HCT116 (cell line): ENCODE data around the gene CDK4. TPM values are rescaled to one million over a fixed set of nuclear protein-coding genes. Genes with fewer than 3 reads are reported as not detected.
A peak's percentile ranks its signal among the peaks of the same experiment; 100 is the strongest.

ENCODE experiments used
- ATAC-seq: fragments of 200-7000 bp; cut with Tn5 transposase; 2 replicates; pipeline ENCODE4 v1.9.1; 2020; ENCODE audit warnings: mild to moderate bottlenecking, moderate library complexity
- BruUV-seq: library from RNA; stranded (reverse); fragments of 400-500 nt; replicated peaks from 2 replicates; lab custom pipeline; 2021; lab: Mats Ljungman, UMichigan
- CTCF ChIA-PET: fragments of 300-600 bp; sonication (Branson Sonifier 250); formaldehyde crosslinking; loops from one replicate; lab custom pipeline; 2021; ENCODE audit warnings: antibody characterized with exemption; lab: Charles Lee
- POLR2A ChIA-PET: fragments of 300-600, 350-600 bp; sonication (Branson Sonifier 250); formaldehyde crosslinking; loops from one replicate; lab custom pipeline; 2021; ENCODE audit warnings: antibody characterized with exemption; lab: Charles Lee
- RAD21 ChIA-PET, 2 experiments: fragments of 300-600 bp; sonication (Branson Sonifier 250); formaldehyde crosslinking; loops; one replicate each; lab custom pipeline; 2023; ENCODE audit warnings: low total read pairs in 2 of 2; ENCODE audit not compliant: uncharacterized antibody in 2 of 2, unreplicated experiment in 2 of 2, low non-redundant PET in 1 of 2; lab: Charles Lee
- DNase-seq: peaks from one replicate; pipeline ENCODE4 v3.0.0-alpha.2; 2010; ENCODE audit warnings: low read depth, low spot score
- H2AFZ ChIP-seq: fragments of 200-600 bp; shearing (Covaris generic), sonication (generic); 2 replicates; pipeline ENCODE4 v1.6.1; 2017; ENCODE audit warnings: low read depth, mixed run types, mixed read lengths, antibody characterized with exemption, low read length; ENCODE audit not compliant: poor library complexity, severe bottlenecking
- H3K27ac ChIP-seq: 2 replicates; pipeline ENCODE4 v1.5.1; 2012; ENCODE audit warnings: low read depth, low read length
- H3K27me3 ChIP-seq: fragments of 200-600 bp; sonication (generic); 2 replicates; pipeline ENCODE4 v1.6.1; 2016; ENCODE audit warnings: mixed run types, low read length, mixed read lengths; ENCODE audit not compliant: insufficient read depth
- H3K36me3 ChIP-seq, 2 experiments: fragments of 200-500 bp in 1 of 2; fragments of 200-600 bp in 1 of 2; sonication (Bioruptor generic) in 1 of 2; sonication (generic) in 1 of 2; 2 replicates each; pipeline versions ENCODE4 v1.5.1 to v1.6.1; 2014 to 2016; ENCODE audit warnings: low read length in 2 of 2, inconsistent platforms in 1 of 2, mixed read lengths in 1 of 2, mixed run types in 1 of 2; ENCODE audit not compliant: insufficient read depth in 2 of 2, control insufficient read depth in 1 of 2
- H3K4me1 ChIP-seq, 2 experiments: fragments of 200-600 bp in 1 of 2; sonication (generic) in 1 of 2; 2 replicates each; pipeline versions ENCODE4 v1.5.1 to v1.6.1; 2012 to 2017; ENCODE audit warnings: low read length in 2 of 2, inconsistent platforms in 1 of 2, mild to moderate bottlenecking in 1 of 2, mixed read lengths in 1 of 2, mixed run types in 1 of 2, moderate library complexity in 1 of 2; ENCODE audit not compliant: insufficient read depth in 2 of 2, control insufficient read depth in 1 of 2
- H3K4me2 ChIP-seq: fragments of 200-600 bp; sonication (generic); 2 replicates; pipeline ENCODE4 v1.6.1; 2017; ENCODE audit warnings: mixed run types, low read length, mixed read lengths
- H3K4me3 ChIP-seq, 2 experiments: fragments of 200-600 bp in 1 of 2; sonication (generic) in 1 of 2; replicated peaks in 1 of 2; 2 replicates each; pipeline ENCODE4 v1.5.1; 2011 to 2016; ENCODE audit warnings: low read length in 2 of 2, control low read depth in 1 of 2, low read depth in 1 of 2, mild to moderate bottlenecking in 1 of 2, mixed read lengths in 1 of 2, mixed run types in 1 of 2
- H3K79me2 ChIP-seq: fragments of 200-600 bp; sonication (generic); 2 replicates; pipeline ENCODE4 v1.6.1; 2017; ENCODE audit warnings: mild to moderate bottlenecking, mixed run types, low read length, moderate library complexity, mixed read lengths; ENCODE audit not compliant: insufficient read depth
- H3K9ac ChIP-seq: fragments of 200-600 bp; sonication (generic); 2 replicates; pipeline ENCODE4 v1.6.1; 2016; ENCODE audit warnings: low read length, mixed read lengths
- H3K9me2 ChIP-seq: fragments of 200-600 bp; sonication (generic), shearing (Covaris generic); 2 replicates; pipeline ENCODE4 v1.6.1; 2017; ENCODE audit warnings: mixed run types, mild to moderate bottlenecking, moderate library complexity; ENCODE audit not compliant: insufficient read depth
- H3K9me3 ChIP-seq, 2 experiments: fragments of 200-500 bp in 1 of 2; fragments of 200-600 bp in 1 of 2; sonication (Bioruptor generic) in 1 of 2; sonication (generic) in 1 of 2; 2 replicates each; pipeline ENCODE4 v1.6.1; 2014 to 2017; ENCODE audit warnings: low read length in 2 of 2, mixed read lengths in 2 of 2, inconsistent platforms in 1 of 2, low read depth in 1 of 2, mild to moderate bottlenecking in 1 of 2, mixed run types in 1 of 2, moderate library complexity in 1 of 2; ENCODE audit not compliant: control insufficient read depth in 1 of 2, insufficient read depth in 1 of 2
- H4K20me1 ChIP-seq: fragments of 200-600 bp; sonication (generic), shearing (Covaris generic); 2 replicates; pipeline ENCODE4 v1.6.1; 2017; ENCODE audit warnings: mixed run types, mild to moderate bottlenecking, moderate library complexity; ENCODE audit not compliant: insufficient read depth
- CBX3 ChIP-seq: IDR thresholded peaks from 2 replicates; pipeline ENCODE4 v1.6.1; 2012; ENCODE audit warnings: low read depth
- CEBPB ChIP-seq: IDR thresholded peaks from 2 replicates; pipeline ENCODE4 v1.6.1; 2012; ENCODE audit warnings: low read depth
- ELF1 ChIP-seq: IDR thresholded peaks from 2 replicates; pipeline ENCODE4 v1.6.1; 2012; ENCODE audit warnings: low read depth, borderline replicate concordance
- EZH2phosphoT487 ChIP-seq: fragments of 200-600 bp; IDR thresholded peaks from 2 replicates; pipeline ENCODE4 v1.6.1; 2018; ENCODE audit warnings: antibody characterized with exemption, borderline replicate concordance
- FOSL1 ChIP-seq: IDR thresholded peaks from 2 replicates; pipeline ENCODE4 v1.6.1; 2012; ENCODE audit warnings: low read depth
- JUND ChIP-seq: IDR thresholded peaks from 2 replicates; pipeline ENCODE4 v1.6.1; 2012
- POLR2A ChIP-seq: IDR thresholded peaks from 2 replicates; pipeline ENCODE4 v1.7.0; 2011; ENCODE audit warnings: borderline replicate concordance; ENCODE audit not compliant: insufficient read depth, insufficient read length; ENCODE audit errors: extremely low read depth
- POLR2AphosphoS5 ChIP-seq: IDR thresholded peaks from 2 replicates; pipeline ENCODE4 v1.6.1; 2011; ENCODE audit warnings: mild to moderate bottlenecking, low read depth, low read length, moderate library complexity
- RAD21 ChIP-seq: IDR thresholded peaks from 2 replicates; pipeline ENCODE4 v1.6.1; 2012; ENCODE audit warnings: low read depth, mild to moderate bottlenecking
- TCF7L2 ChIP-seq: IDR thresholded peaks from 2 replicates; pipeline ENCODE4 v1.7.0; 2011; ENCODE audit warnings: borderline replicate concordance, inconsistent platforms; ENCODE audit not compliant: insufficient read depth, insufficient read length; ENCODE audit errors: extremely low read depth
- YY1 ChIP-seq: IDR thresholded peaks from 2 replicates; pipeline ENCODE4 v1.6.1; 2011; ENCODE audit warnings: low read length, low read depth, moderate library complexity, mild to moderate bottlenecking; ENCODE audit not compliant: insufficient replicate concordance; ENCODE audit errors: extremely low read depth
- ZNF274 ChIP-seq: fragments of 200-500 bp; sonication (Bioruptor generic); IDR thresholded peaks from 2 replicates; pipeline ENCODE4 v1.6.1; 2014; ENCODE audit warnings: mild to moderate bottlenecking, low read depth, low read length, inconsistent platforms
- intact Hi-C: fragments of 100-400 bp; cut with micrococcal nuclease; formaldehyde crosslinking; loops from 2 replicates; pipeline ENCODE4 v1.10.0; 2022
- total RNA-seq: library from RNA; stranded (reverse); gene quantifications from one replicate; pipeline ENCODE4 v1.2.1, GENCODE V29; 2021; ENCODE audit not compliant: unreplicated experiment
- TF ChIP-seq, protein P1 (sequence below): IDR thresholded peaks from 2 replicates; pipeline ENCODE4 v1.6.1; 2012; ENCODE audit warnings: low read depth
- TF ChIP-seq, protein P2 (sequence below), 3 experiments: fragments of 200-600 bp in 1 of 3; sonication (generic) in 1 of 3; IDR thresholded peaks in 2 of 3; conservative IDR thresholded peaks in 1 of 3; 2 replicates each; pipeline ENCODE4 v1.5.1; 2012 to 2017; ENCODE audit warnings: low read depth in 2 of 3, low read length in 2 of 3, antibody characterized with exemption in 1 of 3, borderline replicate concordance in 1 of 3, control low read depth in 1 of 3, mild to moderate bottlenecking in 1 of 3, mixed read lengths in 1 of 3, mixed run types in 1 of 3, moderate library complexity in 1 of 3; ENCODE audit not compliant: insufficient read depth in 1 of 3
- TF ChIP-seq, protein P3 (sequence below): IDR thresholded peaks from 2 replicates; pipeline ENCODE4 v1.6.1; 2012
- TF ChIP-seq, protein P4 (sequence below): IDR thresholded peaks from 2 replicates; pipeline ENCODE4 v1.6.1; 2012

Gene CDK4
- total RNA-seq, 1 experiment from 2014 or later: 206 TPM

DNA sequence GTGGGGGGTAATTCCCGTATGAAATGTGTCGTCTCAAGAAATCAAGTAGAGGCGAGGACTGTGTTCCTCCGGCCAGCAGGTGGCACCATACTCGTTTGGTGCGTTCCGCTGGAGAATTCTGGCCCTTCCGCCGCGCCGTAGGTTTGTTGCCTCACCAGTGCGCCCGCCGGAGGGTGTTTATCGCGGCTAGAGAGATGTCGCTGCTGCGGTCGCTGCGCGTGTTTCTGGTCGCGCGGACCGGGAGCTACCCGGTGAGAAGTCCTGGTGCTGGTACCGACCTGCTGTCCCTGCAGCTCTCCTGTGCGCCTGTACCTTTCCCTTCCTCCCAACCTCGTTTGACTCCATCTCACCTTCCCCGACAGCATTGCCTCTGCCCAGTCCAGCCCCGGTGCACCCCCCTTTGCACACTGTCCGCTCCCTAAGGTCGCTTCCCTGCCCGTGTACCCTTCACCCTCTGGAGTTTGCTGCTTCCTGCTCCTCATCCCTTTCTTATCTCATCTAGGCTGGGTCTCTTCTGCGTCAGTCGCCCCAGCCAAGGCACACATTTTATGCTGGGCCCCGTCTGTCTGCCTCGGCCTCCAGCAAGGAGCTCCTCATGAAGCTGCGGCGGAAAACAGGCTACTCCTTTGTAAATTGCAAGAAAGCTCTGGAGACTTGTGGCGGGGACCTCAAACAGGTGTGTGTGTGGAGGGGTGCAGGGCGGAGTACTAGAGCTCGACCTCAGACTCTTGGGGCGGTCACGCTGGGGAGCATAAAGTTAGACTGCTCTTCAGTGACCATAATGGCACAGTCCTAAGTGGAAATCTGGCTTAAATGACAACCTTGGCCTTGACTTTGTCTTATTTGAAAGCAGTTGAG lies 30.7 kb upstream of the CDK4 start, which contains the start of gene TSFM (continued):
- TF ChIP-seq RAD21: peak; percentile 47
- TF ChIP-seq CEBPB: peak; percentile 88
- TF ChIP-seq ZNF274: no peak
- TF ChIP-seq JUND: no peak; the same call in 1 of the 2 replicates
- TF ChIP-seq POLR2A: peak; percentile 79
- TF ChIP-seq TCF7L2: peak; percentile 51
- TF ChIP-seq, all 23 proteins: peak for 14

DNA sequence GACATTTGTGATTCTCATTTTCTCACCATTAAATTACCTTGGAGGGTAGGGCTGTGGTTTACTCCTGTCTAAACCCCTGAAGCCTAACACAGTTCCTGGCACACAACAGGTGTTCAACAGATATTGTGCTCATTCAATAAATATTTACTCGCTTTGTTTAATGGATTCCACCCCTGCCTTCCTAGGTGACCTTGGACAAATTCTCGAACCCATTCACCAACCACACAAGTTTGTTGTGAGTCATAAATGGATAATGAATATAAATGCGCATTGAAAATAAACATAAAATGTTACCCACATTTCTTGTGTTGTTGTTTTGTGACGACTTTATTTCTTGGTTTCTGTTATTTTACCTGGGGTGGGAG lies 30.1 kb upstream of the CDK4 start:
- RAD21 ChIA-PET: no interaction called here
- POLR2A ChIA-PET: interaction anchor here (1.7 kb wide), 1 partner anchor 15 kb away, joined by 5 read pairs; the partner anchor contains the start of gene CYP27B1

More for the DNA sequence above, 30.1 kb upstream of the CDK4 start:
- peaks cover 44% of the 10 kb centered on the region for H3K79me2 ChIP-seq
- intact Hi-C loops: loop anchor here (1.0 kb wide), 1 partner anchor 10 kb away; the partner anchor contains the start of genes EEF1AKMT3 and METTL1
- H3K27ac ChIP-seq: no peak overlapping the region
- H3K9me2 ChIP-seq: no peaks in the 10 kb centered on the region
- H4K20me1 ChIP-seq: no peaks in the 10 kb centered on the region
- peaks cover 13 to 19% of the 10 kb centered on the region in 2 experiments; a peak in 3 of 4 replicates for H3K36me3 ChIP-seq
- BruUV-seq: no TSS peak
- H3K9ac ChIP-seq: peak overlapping the region; percentile 1; the same call in 1 of the 2 replicates
- H3K4me2 ChIP-seq: peak overlapping the region; percentile 74
- CTCF ChIA-PET: interaction anchor here (1.1 to 1.2 kb wide), 3 partner anchors 10 to 23 kb away, joined by 3 to 6 read pairs (median 4); partner anchors contain the start of genes EEF1AKMT3 and METTL1
- H3K27me3 ChIP-seq: no peaks in the 10 kb centered on the region
- DNase-seq (no peak), ATAC-seq (peak; percentile 18)
- H3K9me3 ChIP-seq: no peaks in the 10 kb centered on the region
- H3K4me1 ChIP-seq: peaks cover 6 to 10% of the 10 kb centered on the region in 2 experiments
- H2AFZ ChIP-seq: no peak overlapping the region
- peak overlapping the region; percentile 98 to 100 for H3K4me3 ChIP-seq
- TF ChIP-seq, protein P1, sequence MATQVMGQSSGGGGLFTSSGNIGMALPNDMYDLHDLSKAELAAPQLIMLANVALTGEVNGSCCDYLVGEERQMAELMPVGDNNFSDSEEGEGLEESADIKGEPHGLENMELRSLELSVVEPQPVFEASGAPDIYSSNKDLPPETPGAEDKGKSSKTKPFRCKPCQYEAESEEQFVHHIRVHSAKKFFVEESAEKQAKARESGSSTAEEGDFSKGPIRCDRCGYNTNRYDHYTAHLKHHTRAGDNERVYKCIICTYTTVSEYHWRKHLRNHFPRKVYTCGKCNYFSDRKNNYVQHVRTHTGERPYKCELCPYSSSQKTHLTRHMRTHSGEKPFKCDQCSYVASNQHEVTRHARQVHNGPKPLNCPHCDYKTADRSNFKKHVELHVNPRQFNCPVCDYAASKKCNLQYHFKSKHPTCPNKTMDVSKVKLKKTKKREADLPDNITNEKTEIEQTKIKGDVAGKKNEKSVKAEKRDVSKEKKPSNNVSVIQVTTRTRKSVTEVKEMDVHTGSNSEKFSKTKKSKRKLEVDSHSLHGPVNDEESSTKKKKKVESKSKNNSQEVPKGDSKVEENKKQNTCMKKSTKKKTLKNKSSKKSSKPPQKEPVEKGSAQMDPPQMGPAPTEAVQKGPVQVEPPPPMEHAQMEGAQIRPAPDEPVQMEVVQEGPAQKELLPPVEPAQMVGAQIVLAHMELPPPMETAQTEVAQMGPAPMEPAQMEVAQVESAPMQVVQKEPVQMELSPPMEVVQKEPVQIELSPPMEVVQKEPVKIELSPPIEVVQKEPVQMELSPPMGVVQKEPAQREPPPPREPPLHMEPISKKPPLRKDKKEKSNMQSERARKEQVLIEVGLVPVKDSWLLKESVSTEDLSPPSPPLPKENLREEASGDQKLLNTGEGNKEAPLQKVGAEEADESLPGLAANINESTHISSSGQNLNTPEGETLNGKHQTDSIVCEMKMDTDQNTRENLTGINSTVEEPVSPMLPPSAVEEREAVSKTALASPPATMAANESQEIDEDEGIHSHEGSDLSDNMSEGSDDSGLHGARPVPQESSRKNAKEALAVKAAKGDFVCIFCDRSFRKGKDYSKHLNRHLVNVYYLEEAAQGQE: no peak
- TF ChIP-seq, protein P2, sequence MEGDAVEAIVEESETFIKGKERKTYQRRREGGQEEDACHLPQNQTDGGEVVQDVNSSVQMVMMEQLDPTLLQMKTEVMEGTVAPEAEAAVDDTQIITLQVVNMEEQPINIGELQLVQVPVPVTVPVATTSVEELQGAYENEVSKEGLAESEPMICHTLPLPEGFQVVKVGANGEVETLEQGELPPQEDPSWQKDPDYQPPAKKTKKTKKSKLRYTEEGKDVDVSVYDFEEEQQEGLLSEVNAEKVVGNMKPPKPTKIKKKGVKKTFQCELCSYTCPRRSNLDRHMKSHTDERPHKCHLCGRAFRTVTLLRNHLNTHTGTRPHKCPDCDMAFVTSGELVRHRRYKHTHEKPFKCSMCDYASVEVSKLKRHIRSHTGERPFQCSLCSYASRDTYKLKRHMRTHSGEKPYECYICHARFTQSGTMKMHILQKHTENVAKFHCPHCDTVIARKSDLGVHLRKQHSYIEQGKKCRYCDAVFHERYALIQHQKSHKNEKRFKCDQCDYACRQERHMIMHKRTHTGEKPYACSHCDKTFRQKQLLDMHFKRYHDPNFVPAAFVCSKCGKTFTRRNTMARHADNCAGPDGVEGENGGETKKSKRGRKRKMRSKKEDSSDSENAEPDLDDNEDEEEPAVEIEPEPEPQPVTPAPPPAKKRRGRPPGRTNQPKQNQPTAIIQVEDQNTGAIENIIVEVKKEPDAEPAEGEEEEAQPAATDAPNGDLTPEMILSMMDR (IDR thresholded peaks at IDR 0.05 in 2 of 3, conservative IDR thresholded peaks at IDR 0.05 in 1 of 3; ENCODE audit: borderline replicate concordance in 1 of 3, insufficient read depth in 1 of 3, low read depth in 2 of 3, low read length in 2 of 3): no peak
- TF ChIP-seq CBX3 (no peak), FOSL1 (no peak), CEBPB (no peak), YY1 (no peak), RAD21 (no peak), ELF1 (no peak), POLR2AphosphoS5 (no peak), EZH2phosphoT487 (no peak)
- TF ChIP-seq, protein P3, sequence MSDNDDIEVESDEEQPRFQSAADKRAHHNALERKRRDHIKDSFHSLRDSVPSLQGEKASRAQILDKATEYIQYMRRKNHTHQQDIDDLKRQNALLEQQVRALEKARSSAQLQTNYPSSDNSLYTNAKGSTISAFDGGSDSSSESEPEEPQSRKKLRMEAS: no peak
- TF ChIP-seq, protein P4, sequence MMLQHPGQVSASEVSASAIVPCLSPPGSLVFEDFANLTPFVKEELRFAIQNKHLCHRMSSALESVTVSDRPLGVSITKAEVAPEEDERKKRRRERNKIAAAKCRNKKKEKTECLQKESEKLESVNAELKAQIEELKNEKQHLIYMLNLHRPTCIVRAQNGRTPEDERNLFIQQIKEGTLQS: no peak
